Neutrophil (primary cell): ENCODE measurements around the gene USP12.

ENCODE experiments used
- H3K27ac ChIP-seq: fragments of 200-600 bp; sonication (generic); 2 replicates; pipeline ENCODE4 v1.5.1; 2016; ENCODE audit warnings: mild to moderate bottlenecking, moderate library complexity
- H3K27me3 ChIP-seq: fragments of 200-600 bp; sonication (generic); 2 replicates; pipeline ENCODE4 v1.6.0; 2016; ENCODE audit warnings: mild to moderate bottlenecking
- H3K36me3 ChIP-seq: fragments of 200-600 bp; sonication (generic); 2 replicates; pipeline ENCODE4 v1.5.1; 2017
- H3K4me1 ChIP-seq, 2 experiments: fragments of 200-600 bp in 1 of 2; sonication (generic) in 1 of 2; 1 replicate in 1 of 2; 2 replicates in 1 of 2; pipeline versions ENCODE4 v1.5.1 to v1.6.1; 2013 to 2016; ENCODE audit warnings: low read depth in 1 of 2, low read length in 1 of 2, mild to moderate bottlenecking in 1 of 2, moderate library complexity in 1 of 2; ENCODE audit not compliant: control insufficient read depth in 1 of 2, insufficient read depth in 1 of 2
- H3K4me3 ChIP-seq, 2 experiments: fragments of 200-600 bp in 1 of 2; sonication (generic) in 1 of 2; 1 replicate in 1 of 2; 2 replicates in 1 of 2; pipeline ENCODE4 v1.5.1; 2013 to 2016; ENCODE audit warnings: low read depth in 1 of 2, low read length in 1 of 2, mild to moderate bottlenecking in 1 of 2, moderate library complexity in 1 of 2
- H3K9me3 ChIP-seq: fragments of 200-600 bp; sonication (generic); 2 replicates; pipeline ENCODE4 v1.5.1; 2016
- CTCF ChIP-seq: fragments of 200-600 bp; sonication (generic); IDR thresholded peaks from 2 replicates; pipeline ENCODE4 v1.5.1; 2016; ENCODE audit warnings: antibody characterized with exemption

The USP12 gene

GRCh38 chr13:27135023-27135422 is 36.6 kb downstream of the USP12 start:
- H3K27ac ChIP-seq, result no peak overlapping the region

GRCh38 chr13:27133889-27134288 is 37.7 kb downstream of the USP12 start:
- Histone ChIP-seq H3K4me3 (no peak overlapping the region), H3K27me3 (no peaks in the 10 kb centered on the region), H3K4me1 (no peaks in the 10 kb centered on the region), H3K9me3 (no peaks in the 10 kb centered on the region), H3K36me3 (no peaks in the 10 kb centered on the region), H3K27ac (no peak overlapping the region)
- no peak for TF ChIP-seq CTCF

More at GRCh38 chr13:27135023-27135422, 36.6 kb downstream of the USP12 start:
- no peaks in the 10 kb centered on the region for H3K4me1 ChIP-seq
- no peaks in the 10 kb centered on the region for H3K36me3 ChIP-seq
- H3K9me3 ChIP-seq, result no peaks in the 10 kb centered on the region
- no peak for TF ChIP-seq CTCF
- H3K27me3 ChIP-seq, result no peaks in the 10 kb centered on the region
- no peak overlapping the region for H3K4me3 ChIP-seq

- no peak overlapping the region for H3K27ac ChIP-seq
- no peaks in the 10 kb centered on the region for H3K27me3 ChIP-seq
- TF ChIP-seq CTCF, result no peak
- no peaks in the 10 kb centered on the region for H3K36me3 ChIP-seq
- no peaks in the 10 kb centered on the region for H3K4me1 ChIP-seq
- no peak overlapping the region for H3K4me3 ChIP-seq
- H3K9me3 ChIP-seq, result no peaks in the 10 kb centered on the region
Observed at GRCh38 chr13:27132538-27132937, 39.1 kb downstream of the USP12 start.

- Histone ChIP-seq H3K4me1 (no peaks in the 10 kb centered on the region), H3K4me3 (no peak overlapping the region), H3K9me3 (no peaks in the 10 kb centered on the region), H3K27ac (no peak overlapping the region), H3K36me3 (no peaks in the 10 kb centered on the region), H3K27me3 (no peaks in the 10 kb centered on the region)
- TF ChIP-seq CTCF, result no peak
Observed at GRCh38 chr13:27131906-27132305, 39.7 kb downstream of the USP12 start.

GRCh38 chr13:27130979-27131623 is 40.5 kb downstream of the USP12 start:
- Histone ChIP-seq H3K9me3 (no peaks in the 10 kb centered on the region), H3K27ac (no peak overlapping the region), H3K36me3 (no peaks in the 10 kb centered on the region), H3K4me3 (no peak overlapping the region), H3K27me3 (no peaks in the 10 kb centered on the region), H3K4me1 (no peaks in the 10 kb centered on the region)
- no peak for TF ChIP-seq CTCF
